Effector memory CD4-positive, alpha-beta T cell (primary cell): Measurements from ENCODE around the gene OTOGL.
"Not testable (repeated sequence)": the region's sequence is repeated elsewhere in the genome, so short reads cannot be mapped to it uniquely, and the experiment has no call there.

Experiments used
- DNase-seq, 3 donors: peaks; one replicate each; pipeline ENCODE4 v3.0.0-alpha.2; 2020
- H3K27ac ChIP-seq: 2 replicates; pipeline ENCODE4 v1.7.0; 2013; ENCODE audit warnings: mild to moderate bottlenecking, low read length, moderate library complexity; ENCODE audit not compliant: insufficient read depth, poor library complexity, severe bottlenecking
- H3K27me3 ChIP-seq: replicated peaks from 2 replicates; pipeline ENCODE4 v1.7.0; 2013; ENCODE audit warnings: mild to moderate bottlenecking, low read length; ENCODE audit not compliant: insufficient read depth, control insufficient read depth, poor library complexity, severe bottlenecking
- H3K36me3 ChIP-seq: 2 replicates; pipeline ENCODE4 v1.7.0; 2013; ENCODE audit warnings: mild to moderate bottlenecking, low read length, moderate library complexity; ENCODE audit not compliant: control insufficient read depth, insufficient read depth
- H3K4me1 ChIP-seq: 2 replicates; pipeline ENCODE4 v1.7.0; 2013; ENCODE audit warnings: low read length, mild to moderate bottlenecking; ENCODE audit not compliant: control insufficient read depth, insufficient read depth, poor library complexity, severe bottlenecking
- H3K4me3 ChIP-seq: 2 replicates; pipeline ENCODE4 v1.7.0; 2013; ENCODE audit warnings: low read length, low read depth, mild to moderate bottlenecking; ENCODE audit not compliant: insufficient read depth, poor library complexity, severe bottlenecking
- H3K9me3 ChIP-seq: 2 replicates; pipeline ENCODE4 v1.7.0; 2013; ENCODE audit warnings: mild to moderate bottlenecking, low read length, moderate library complexity; ENCODE audit not compliant: control insufficient read depth

Gene OTOGL

GRCh38 chr12:80212938-80213645, 113.8 kb downstream of the OTOGL start:
- Histone ChIP-seq H3K4me3 (no peak overlapping the region), H3K9me3 (no peaks in the 10 kb centered on the region), H3K36me3 (no peaks in the 10 kb centered on the region), H3K4me1 (no peaks in the 10 kb centered on the region), H3K27ac (no peak overlapping the region), H3K27me3 (no peaks in the 10 kb centered on the region)
- DNase-seq, result no peak

- Histone ChIP-seq H3K36me3 (no peaks in the 10 kb centered on the region), H3K4me1 (no peaks in the 10 kb centered on the region), H3K9me3 (no peaks in the 10 kb centered on the region), H3K27me3 (no peaks in the 10 kb centered on the region), H3K27ac (no peak overlapping the region), H3K4me3 (no peak overlapping the region)
- DNase-seq, result no peak
Observed at GRCh38 chr12:80213871-80214270, 114.5 kb downstream of the OTOGL start.

- DNase-seq, result no peak
- Histone ChIP-seq H3K27me3 (no peaks in the 10 kb centered on the region), H3K9me3 (no peaks in the 10 kb centered on the region), H3K4me3 (no peak overlapping the region), H3K4me1 (no peaks in the 10 kb centered on the region), H3K36me3 (no peaks in the 10 kb centered on the region), H3K27ac (no peak overlapping the region)
Observed at GRCh38 chr12:80217011-80217535, 117.7 kb downstream of the OTOGL start.

GRCh38 chr12:80218925-80219324, 119.6 kb downstream of the OTOGL start:
- H3K9me3 ChIP-seq, H3K4me1 ChIP-seq, H3K27ac ChIP-seq, H3K36me3 ChIP-seq, H3K27me3 ChIP-seq, DNase-seq, H3K4me3 ChIP-seq: not testable (repeated sequence)

GRCh38 chr12:80219345-80219744, 120.0 kb downstream of the OTOGL start:
- Histone ChIP-seq H3K9me3 (no peaks in the 10 kb centered on the region), H3K27ac (no peak overlapping the region), H3K27me3 (no peaks in the 10 kb centered on the region), H3K36me3 (no peaks in the 10 kb centered on the region), H3K4me3 (no peak overlapping the region), H3K4me1 (no peaks in the 10 kb centered on the region)
- no peak for DNase-seq

- DNase-seq, result no peak
- no peak overlapping the region for H3K4me3 ChIP-seq
- no peaks in the 10 kb centered on the region for H3K36me3 ChIP-seq
- no peaks in the 10 kb centered on the region for H3K4me1 ChIP-seq
- no peak overlapping the region for H3K27ac ChIP-seq
- H3K27me3 ChIP-seq, result no peaks in the 10 kb centered on the region
- no peaks in the 10 kb centered on the region for H3K9me3 ChIP-seq
Observed at GRCh38 chr12:80222261-80222660, 122.9 kb downstream of the OTOGL start.

GRCh38 chr12:80226576-80226975, 127.2 kb downstream of the OTOGL start:
- no peak for DNase-seq
- Histone ChIP-seq H3K9me3 (no peaks in the 10 kb centered on the region), H3K36me3 (no peaks in the 10 kb centered on the region), H3K27me3 (no peaks in the 10 kb centered on the region), H3K4me1 (no peaks in the 10 kb centered on the region), H3K4me3 (no peak overlapping the region), H3K27ac (no peak overlapping the region)

- H3K4me3 ChIP-seq, H3K36me3 ChIP-seq, DNase-seq, H3K9me3 ChIP-seq, H3K4me1 ChIP-seq, H3K27me3 ChIP-seq, H3K27ac ChIP-seq: not testable (repeated sequence)
Observed at GRCh38 chr12:80227904-80228303, 128.6 kb downstream of the OTOGL start.

- no peak overlapping the region for H3K4me3 ChIP-seq
- H3K9me3 ChIP-seq, result no peaks in the 10 kb centered on the region
- no peak for DNase-seq
- H3K27ac ChIP-seq, result no peak overlapping the region
- H3K36me3 ChIP-seq, result no peaks in the 10 kb centered on the region
- H3K4me1 ChIP-seq, result no peaks in the 10 kb centered on the region
- H3K27me3 ChIP-seq, result no peaks in the 10 kb centered on the region
Observed at GRCh38 chr12:80230068-80230467, 130.7 kb downstream of the OTOGL start.

GRCh38 chr12:80232837-80233236, 133.5 kb downstream of the OTOGL start:
- Histone ChIP-seq H3K36me3 (no peaks in the 10 kb centered on the region), H3K4me1 (no peaks in the 10 kb centered on the region), H3K27ac (no peak overlapping the region), H3K9me3 (no peaks in the 10 kb centered on the region), H3K27me3 (no peaks in the 10 kb centered on the region), H3K4me3 (no peak overlapping the region)
- DNase-seq, result no peak
